ENCODE data around the gene NCOA4.

- TF ChIP-seq CTCF (IDR thresholded peaks at IDR 0.05): no peak
- TF ChIP-seq POLR2A (IDR thresholded peaks at IDR 0.05): no peak
Observed at GRCh38 chr10:46026106-46026505, 4.3 kb downstream of the NCOA4 start.

Measured in right lobe of liver (tissue), 4 donors.